ENCODE measurements around the gene MBD2.

DNA sequence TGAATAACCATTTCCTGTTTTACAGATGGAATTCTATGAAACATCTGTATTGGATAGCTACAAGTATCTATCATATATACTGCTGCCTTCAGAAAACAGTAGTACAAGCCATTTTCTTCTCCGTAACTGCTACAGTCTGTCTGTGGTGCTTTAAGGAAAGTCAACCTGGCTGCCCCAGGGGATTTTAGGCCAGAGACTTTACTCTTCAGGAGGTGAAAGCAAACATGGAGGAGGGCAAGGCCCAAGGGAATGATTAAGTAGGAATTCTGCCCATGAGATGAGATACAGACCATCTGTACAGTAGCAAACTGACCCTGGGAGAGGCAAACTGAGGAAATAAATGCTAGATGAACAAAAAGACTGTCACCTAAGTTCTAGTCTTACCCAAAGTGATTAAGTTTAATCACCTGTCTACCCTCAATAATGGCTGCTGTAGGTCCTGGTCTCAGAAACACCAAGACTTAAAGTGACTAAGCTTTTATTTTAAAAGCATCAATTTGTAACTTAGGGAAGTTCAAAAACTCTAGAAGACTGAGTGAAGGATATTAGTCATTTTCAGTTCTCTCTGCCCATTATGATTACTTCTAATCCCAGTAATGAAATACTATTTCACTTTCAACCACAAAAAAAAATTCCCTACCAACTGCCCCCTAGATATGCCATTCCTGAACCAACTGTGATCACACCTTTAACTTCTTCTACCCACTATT, 14.8 kb downstream of the MBD2 start:
- no peak for TF ChIP-seq POLR2A (IDR thresholded peaks at IDR 0.05)
- TF ChIP-seq, protein P1, sequence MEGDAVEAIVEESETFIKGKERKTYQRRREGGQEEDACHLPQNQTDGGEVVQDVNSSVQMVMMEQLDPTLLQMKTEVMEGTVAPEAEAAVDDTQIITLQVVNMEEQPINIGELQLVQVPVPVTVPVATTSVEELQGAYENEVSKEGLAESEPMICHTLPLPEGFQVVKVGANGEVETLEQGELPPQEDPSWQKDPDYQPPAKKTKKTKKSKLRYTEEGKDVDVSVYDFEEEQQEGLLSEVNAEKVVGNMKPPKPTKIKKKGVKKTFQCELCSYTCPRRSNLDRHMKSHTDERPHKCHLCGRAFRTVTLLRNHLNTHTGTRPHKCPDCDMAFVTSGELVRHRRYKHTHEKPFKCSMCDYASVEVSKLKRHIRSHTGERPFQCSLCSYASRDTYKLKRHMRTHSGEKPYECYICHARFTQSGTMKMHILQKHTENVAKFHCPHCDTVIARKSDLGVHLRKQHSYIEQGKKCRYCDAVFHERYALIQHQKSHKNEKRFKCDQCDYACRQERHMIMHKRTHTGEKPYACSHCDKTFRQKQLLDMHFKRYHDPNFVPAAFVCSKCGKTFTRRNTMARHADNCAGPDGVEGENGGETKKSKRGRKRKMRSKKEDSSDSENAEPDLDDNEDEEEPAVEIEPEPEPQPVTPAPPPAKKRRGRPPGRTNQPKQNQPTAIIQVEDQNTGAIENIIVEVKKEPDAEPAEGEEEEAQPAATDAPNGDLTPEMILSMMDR (IDR thresholded peaks at IDR 0.05): no peak
